NCI-H146 treated with DMSO at 0.1 percent for 48 hours (cell line): Measurements from ENCODE around the gene CYP4B1.
"Not testable (repeated sequence)": the region's sequence is repeated elsewhere in the genome, so short reads cannot be mapped to it uniquely, and the experiment has no call there.

Source experiments
- DNase-seq: peaks from one replicate; lab custom pipeline; 2025; ENCODE audit not compliant: unreplicated experiment; lab: John Stamatoyannopoulos, UW

Gene CYP4B1

DNA sequence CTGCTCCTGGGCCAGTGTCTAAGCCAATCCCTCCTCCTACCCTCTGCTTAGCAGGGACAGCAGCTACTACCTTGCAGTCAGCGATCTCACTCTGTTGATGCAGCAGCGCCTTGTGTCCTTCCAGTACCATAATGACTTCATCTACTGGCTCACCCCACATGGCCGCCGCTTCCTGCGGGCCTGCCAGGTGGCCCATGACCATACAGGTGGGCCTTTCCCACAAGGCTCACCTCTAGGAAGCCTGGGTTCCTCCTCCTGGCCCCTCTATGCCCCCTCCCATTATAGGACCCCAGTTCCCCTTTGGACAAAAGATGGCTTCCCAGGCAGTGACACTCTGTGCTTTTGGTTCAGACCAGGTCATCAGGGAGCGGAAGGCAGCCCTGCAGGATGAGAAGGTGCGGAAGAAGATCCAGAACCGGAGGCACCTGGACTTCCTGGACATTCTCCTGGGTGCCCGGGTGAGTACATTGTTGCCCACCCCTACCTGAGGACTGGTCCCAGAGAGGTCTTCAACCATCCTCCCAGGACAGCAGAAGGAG lies 15.1 kb downstream of the CYP4B1 start:
- no peak for DNase-seq

DNA sequence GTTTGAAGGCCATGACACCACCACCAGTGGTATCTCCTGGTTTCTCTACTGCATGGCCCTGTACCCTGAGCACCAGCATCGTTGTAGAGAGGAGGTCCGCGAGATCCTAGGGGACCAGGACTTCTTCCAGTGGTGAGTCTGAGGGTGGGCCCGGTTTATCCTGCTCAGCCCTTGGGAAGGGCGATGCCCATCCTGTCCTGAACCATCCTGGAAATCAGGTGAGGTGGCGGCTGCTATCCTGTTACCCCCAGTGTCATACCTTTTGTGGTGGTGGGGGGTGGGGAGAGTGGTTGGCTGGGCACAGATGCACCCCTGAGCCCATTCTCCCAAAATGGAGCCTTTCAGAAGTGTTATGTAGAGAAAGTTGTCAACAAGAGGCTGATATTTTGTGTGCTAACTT lies 16.3 kb downstream of the CYP4B1 start:
- DNase-seq: no peak

DNA sequence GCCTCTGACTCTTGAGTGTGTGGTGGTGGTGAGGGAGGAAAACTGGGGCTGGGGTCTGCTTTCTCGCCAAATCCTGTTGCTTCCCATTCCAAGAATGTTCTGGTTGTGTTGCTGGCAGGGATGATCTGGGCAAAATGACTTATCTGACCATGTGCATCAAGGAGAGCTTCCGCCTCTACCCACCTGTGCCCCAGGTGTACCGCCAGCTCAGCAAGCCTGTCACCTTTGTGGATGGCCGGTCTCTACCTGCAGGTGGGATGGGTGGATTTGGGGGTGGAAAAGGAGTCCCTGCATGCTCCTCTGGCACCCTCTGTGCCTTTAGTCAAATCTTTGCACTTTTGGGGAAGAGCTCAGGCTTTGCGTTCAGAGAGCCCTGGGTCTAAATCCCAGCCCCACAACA lies 18.1 kb downstream of the CYP4B1 start:
- DNase-seq: no peak

DNA sequence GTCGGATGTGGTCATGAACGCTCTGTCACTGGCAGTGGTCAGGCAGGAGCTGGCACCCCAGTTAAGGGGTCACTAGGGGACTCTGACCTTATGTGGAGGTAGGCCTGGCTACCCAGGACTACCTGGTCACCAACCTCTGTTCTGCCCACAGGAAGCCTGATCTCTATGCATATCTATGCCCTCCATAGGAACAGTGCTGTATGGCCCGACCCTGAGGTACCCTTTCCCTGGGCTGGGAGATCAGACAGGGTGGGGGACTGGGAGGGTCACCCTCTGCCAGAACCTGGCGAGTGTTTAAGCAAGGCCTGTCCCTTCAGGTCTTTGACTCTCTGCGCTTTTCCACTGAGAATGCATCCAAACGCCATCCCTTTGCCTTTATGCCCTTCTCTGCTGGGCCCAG lies 19.0 kb downstream of the CYP4B1 start:
- no peak for DNase-seq

DNA sequence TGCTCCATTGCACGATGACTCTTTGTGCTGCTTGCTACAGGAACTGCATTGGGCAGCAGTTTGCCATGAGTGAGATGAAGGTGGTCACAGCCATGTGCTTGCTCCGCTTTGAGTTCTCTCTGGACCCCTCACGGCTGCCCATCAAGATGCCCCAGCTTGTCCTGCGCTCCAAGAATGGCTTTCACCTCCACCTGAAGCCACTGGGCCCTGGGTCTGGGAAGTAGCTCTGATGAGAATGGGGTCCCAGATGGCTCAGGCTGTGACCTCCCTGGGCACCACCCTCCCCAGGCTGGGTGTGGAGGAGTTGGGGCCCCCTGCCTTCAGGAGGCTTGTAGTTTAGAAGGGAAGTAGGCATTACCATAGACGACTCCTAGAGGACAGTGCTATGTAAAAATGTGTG lies 19.7 kb downstream of the CYP4B1 start:
- no peak for DNase-seq

DNA sequence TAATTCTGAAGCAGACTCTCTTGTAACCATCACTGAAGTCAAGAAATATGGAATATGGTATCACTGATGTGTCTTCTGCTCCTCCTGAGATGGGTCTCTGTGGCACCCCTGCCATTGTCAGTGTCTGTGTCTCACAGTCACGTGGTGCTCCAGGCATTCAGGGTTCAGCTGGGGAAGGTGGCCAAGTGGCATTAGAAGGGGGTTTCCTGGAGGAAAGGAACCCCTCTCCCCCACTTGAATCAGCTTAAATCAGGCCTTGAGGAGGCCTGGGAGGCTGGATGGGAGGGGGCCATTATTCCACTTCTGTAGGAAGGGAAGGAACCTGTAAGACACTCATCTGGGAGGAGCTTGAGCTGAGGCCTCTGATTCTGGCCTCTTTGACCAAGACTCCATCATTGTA lies 20.5 kb downstream of the CYP4B1 start:
- DNase-seq: no peak

DNA sequence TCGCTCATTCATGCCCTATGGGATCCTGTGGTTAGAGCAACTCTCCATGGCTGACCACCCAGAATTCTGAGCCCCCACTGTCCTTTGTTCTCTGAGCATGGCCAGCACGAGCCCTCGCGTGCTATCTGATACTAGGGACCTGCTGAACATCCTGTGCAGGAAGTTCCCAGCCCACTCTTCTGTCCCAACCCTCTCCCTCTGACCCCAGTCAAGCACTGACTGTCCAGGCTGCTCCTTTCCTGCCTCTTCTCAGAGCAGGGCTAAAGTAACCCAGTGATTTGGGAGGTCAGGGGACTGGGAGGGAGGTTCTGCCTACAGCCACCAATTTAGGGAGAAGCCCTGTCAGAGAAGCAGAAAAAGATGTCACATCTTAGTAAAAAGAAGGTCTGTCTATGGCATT lies 21.2 kb downstream of the CYP4B1 start:
- no peak for DNase-seq

DNA sequence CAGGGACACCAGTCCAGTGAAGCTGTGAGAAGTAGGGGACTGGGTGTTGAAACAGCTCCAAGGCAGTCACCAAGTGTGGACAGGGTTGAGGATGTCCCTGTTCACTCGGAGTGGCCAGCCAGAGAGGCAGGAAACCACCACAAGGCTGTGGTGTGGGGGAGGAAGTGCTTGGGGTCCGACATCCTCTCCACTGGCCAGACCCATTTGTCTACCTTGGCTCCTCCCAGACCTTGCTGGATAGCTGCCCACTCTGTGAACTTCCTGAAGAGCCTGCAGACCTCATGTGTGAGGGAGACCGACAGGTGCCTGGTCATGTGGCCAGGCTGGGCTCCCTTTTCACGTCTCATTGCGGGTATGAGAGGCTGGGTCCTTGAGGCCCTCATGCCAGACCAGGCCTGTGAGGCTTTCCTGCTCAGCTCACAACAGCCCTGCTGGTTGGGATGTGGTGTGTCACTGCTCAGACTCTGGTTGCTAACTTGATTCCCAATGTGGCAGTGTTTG lies 21.8 kb downstream of the CYP4B1 start:
- no peak for DNase-seq

DNA sequence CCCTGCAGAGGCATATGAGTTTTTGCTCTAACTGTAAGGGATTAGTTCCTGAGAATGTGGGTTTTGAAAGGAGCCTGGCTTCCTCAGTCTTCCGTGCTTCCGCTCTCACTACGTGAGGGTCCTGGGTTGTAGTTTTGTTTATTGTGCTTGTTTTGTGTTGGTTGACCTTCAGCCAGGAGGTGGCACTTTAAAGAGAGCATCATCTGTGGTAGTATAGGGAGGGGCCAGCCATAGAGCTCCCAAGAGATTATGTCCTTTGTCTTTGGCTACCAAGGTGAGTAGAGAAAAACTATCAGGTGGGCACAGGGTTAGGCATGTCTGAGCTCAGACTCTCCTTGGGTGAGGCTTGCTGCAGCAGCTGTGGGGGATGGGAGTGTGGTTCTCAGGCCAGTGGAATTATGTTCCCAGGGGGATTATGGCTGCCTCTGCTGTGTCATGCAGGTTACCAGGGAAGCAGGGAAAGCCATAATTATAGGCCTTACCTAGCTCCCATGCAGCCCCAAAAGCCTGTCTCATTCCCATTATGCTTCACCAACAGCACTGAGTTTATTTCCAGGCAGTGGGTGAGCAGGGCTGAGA lies 23.5 kb downstream of the CYP4B1 start:
- DNase-seq: no peak

DNA sequence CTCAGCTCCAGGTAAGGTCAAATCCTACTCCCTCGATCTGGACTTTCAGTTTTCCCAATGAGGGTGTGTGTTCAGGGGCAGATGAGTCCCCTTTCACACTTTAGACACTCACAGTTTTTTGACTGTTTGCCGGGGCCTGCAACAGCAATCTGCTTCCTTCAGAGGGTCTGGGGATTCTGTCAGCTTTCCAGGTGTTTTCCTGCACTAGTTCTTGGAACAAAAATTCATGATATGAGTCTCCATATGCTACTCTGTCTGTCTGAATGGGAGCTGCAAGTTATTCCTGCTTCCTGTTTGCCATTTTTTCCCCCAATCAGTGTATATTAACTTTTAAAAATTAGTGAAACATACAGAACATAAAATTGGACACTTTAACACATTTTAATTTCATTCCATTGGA lies 24.3 kb downstream of the CYP4B1 start:
- no peak for DNase-seq

DNA sequence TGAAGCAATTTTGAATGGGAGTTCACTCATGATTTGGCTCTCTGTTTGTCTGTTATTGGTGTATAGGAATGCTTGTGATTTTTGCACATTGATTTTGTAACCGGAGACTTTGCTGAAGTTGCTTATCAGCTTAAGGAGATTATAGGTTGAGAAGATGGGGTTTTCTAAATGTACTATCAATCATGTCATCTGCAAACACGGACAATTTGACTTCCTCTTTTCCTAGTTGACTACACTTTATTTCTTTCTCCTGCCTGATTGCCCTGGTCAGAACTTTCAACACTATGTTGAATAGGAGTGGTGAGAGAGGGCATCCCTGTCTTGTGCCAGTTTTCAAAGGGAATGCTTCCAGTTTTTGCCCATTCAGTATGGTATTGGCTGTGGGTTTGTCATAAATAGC lies 28.0 kb downstream of the CYP4B1 start:
- DNase-seq: not testable (repeated sequence)

DNA sequence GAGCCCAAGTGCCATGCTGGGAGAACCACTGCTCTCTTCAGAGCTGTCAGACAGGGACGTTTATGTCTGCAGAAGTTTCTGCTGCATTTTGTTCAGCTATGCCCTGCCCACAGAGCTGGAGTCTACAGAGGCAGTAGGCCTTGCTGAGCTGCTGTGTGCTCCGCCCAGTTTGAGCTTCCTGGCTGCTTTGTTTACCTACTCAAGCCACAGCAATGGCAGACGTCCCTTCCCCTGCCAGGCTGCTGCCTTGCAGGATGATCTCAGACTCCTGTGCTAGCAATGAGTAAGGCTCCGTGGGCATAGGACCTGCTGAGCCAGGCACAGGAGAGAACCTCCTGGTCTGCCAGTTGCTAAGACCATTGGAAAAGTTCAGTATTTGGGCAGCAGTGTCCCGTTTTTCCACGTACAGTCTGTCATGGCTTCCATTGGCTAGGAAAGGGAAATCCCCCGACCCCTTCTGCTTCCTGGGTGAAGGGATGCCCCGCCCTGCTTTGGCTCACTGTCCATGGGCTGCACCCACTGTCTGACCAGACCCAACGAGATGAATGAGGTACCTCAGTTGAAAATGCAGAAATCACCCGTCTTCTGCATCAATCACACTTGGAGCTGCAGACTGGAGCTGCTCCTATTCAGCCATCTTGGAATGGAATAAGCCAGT lies 31.9 kb downstream of the CYP4B1 start:
- DNase-seq: no peak

DNA sequence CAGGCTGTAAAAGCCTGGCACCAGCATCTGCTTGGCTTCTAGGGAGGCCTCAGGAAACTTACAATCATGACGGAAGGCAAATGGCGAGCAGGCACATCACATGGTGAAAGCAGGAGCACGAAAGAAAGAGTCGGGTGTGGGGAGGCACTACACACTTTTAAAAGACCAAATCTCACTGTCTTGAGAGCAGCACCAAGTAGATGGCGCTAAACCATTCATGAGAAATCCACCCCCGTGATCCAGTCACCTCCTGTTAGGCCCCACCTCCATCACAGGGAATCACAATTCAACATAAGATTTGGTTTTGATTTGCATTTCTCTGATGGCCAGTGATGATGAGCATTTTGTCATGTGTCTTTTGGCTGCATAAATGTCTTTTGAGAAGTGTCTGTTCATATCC lies 36.6 kb downstream of the CYP4B1 start:
- not testable (repeated sequence) for DNase-seq

DNA sequence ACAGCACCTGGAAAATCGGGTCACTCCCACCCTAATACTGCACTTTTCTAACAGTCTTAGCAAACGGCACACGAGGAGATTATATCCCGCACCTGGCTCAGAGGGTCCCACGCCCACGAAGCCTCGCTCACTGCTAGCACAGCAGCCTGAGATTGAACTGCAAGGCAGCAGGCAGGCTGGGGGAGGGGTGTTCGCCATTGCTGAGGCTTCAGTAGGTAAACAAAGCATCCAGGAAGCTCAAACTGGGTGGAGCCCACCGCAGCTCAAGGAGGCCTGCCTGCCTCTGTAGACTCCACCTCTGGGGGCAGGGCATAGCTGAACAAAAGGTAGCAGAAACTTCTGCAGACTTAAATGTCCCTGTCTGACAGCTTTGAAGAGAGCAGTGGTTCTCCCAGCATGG lies 47.5 kb downstream of the CYP4B1 start:
- not testable (repeated sequence) for DNase-seq

DNA sequence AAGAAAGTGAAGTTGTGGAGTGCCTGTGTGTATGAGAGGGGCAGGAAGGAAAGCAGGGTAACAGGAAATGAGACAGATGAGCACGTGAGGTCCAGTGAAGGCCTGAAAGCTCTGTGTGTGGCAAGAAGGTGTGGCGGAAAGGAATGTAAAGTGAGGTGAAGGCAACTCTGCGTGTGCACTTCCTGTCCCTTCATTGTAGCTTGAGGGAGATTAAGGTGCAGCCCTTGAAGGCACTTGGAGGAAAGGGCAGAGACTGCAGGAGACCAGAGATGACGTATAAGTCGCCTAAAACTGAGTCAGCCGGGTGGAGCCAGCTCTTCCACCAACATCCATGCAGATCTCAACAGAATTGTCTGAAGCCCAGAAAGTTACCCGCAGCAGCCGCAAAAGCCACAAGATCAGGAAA lies 58.8 kb downstream of the CYP4B1 start:
- not testable (repeated sequence) for DNase-seq

DNA sequence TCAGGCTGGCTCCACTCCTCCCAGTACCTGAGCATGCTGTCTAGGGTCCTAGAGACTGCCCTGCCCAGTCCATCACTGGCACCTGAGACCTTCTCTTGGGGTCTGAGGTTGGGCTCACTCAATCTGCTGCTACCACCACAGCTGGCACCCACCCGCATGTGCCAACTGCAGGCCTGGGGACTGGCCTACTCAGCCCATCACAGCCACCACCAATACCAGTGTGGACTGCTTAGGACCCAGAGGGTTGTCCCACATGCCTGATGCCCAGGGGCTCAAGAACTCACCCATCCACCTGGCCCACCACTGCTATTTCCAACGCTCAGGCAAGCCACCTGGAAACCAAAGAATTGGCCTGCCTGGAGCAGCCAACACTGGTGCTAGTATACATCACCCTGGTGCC lies 63.5 kb downstream of the CYP4B1 start:
- no peak for DNase-seq
